ENCODE measurements around the gene NUCB1. TPM values are rescaled to one million over a fixed set of nuclear protein-coding genes. Genes with fewer than 3 reads are reported as not detected.

NUCB1 gene
- total and polyA plus RNA-seq, 9 of the 15 experiments (the other 6 are each of a cell fraction or from before 2014, with no cell fraction given): 3.1 to 153 (median 71.7) TPM

- TF ChIP-seq XRCC5 (IDR thresholded peaks at IDR 0.05; ENCODE audit: low read depth, low read length) (no peak; the same call in 1 of the 2 replicates), PBX2 (CRISPR knock-in tag; IDR thresholded peaks at IDR 0.05; ENCODE audit: low read depth) (no peak), PBX2 (tag; conservative IDR thresholded peaks at IDR 0.05; ENCODE audit: low read depth) (no peak), RFX7 (CRISPR knock-in tag; IDR thresholded peaks at IDR 0.05) (no peak)
These were observed 63.5 kb downstream of the NUCB1 start (continued) for GRCh38 chr19:48963371-48964204.

- BruUV-seq (replicated peaks): TSS peak; percentile 79
- Histone ChIP-seq H4K20me1 (replicated peaks; ENCODE audit: control insufficient read depth, insufficient read depth, low read length) (peaks cover 17% of the 10 kb centered on the region), H3K36me3 (ENCODE audit: control insufficient read depth, insufficient read depth, low read length) (peaks cover 44% of the 10 kb centered on the region), H3K27ac (ENCODE audit: extremely low read depth, low read depth, low read length) (peak overlapping the region; percentile 99), H3K9me3 (replicated peaks; ENCODE audit: control insufficient read depth, insufficient read depth, low read depth, low read length) (no peaks in the 10 kb centered on the region), H3K4me3 (peak overlapping the region; percentile 45), H3K79me2 (ENCODE audit: control insufficient read depth, insufficient read depth, low read length) (peaks cover 56% of the 10 kb centered on the region), H3K9ac (ENCODE audit: insufficient read depth in 1 of 2, low read depth in 2 of 2, low read length in 2 of 2) (peak overlapping the region; percentile 93 to 95), H2AFZ (ENCODE audit: low read depth, low read length) (0 out of 2 replicates have a peak overlapping the region, but pooled peaks have one; percentile 4), H3K4me2 (ENCODE audit: insufficient read depth, low read length) (peak overlapping the region; percentile 89), H3K4me1 (replicated peaks in 1 of 2; ENCODE audit: control insufficient read depth in 2 of 2, insufficient read depth in 2 of 2, low read length in 2 of 2) (peaks cover 31 to 59% of the 10 kb centered on the region in 2 experiments), H3K27me3 (ENCODE audit: control insufficient read depth in 2 of 2, insufficient read depth in 2 of 2, low read length in 2 of 2) (no peaks in the 10 kb centered on the region), H3K9me1 (ENCODE audit: control insufficient read depth, insufficient read depth, low read length) (no peaks in the 10 kb centered on the region)
- WGBS (ENCODE audit: insufficient coverage, low coverage, missing lambda C conversion rate): 2% methylated on average over 19 of the region's 19 CpGs
- ChIA-PET POLR2A (interaction anchor here (0.7 to 14.5 kb wide), 24 partner anchors 9 to 601 kb away, joined by 3 to 439 read pairs (median 6); partner anchors contain the start of genes BAX, GYS1, NUCB1 and PPP1R15A), CTCF (ENCODE audit: low intra/inter-chr PET ratio) (no interaction called here)
- intact Hi-C loops (cut with micrococcal nuclease) (loop anchor here (5.0 kb wide), 1 partner anchor 32 kb away; the partner anchor contains the start of gene DHDH), in situ Hi-C loops (cut with MboI) (loop anchor here (10.0 kb wide), 1 partner anchor 90 kb away; the partner anchor contains the start of gene PPP1R15A)
- no peak for ATAC-seq
- peak in 1 of 4 experiments; percentile 83 for DNase-seq (ENCODE audit: extremely low read depth in 1 of 4, low spot score in 3 of 4)
- FAIRE-seq: peak; percentile 57
- TF ChIP-seq ZNF592 (IDR thresholded peaks at IDR 0.05): 0 out of 2 replicates have a peak, but pooled peaks have one; percentile 26
- no peak for TF ChIP-seq CHD2 (IDR thresholded peaks at IDR 0.05; ENCODE audit: low read depth, low read length)
- TF ChIP-seq CGGBP1 (CRISPR knock-in tag; IDR thresholded peaks at IDR 0.05): no peak
- no peak for TF ChIP-seq ZSCAN32 (CRISPR knock-in tag; IDR thresholded peaks at IDR 0.05)
These were observed 64.3 kb downstream of the NUCB1 start for GRCh38 chr19:48964205-48965039.
